ENCODE measurements around the gene FAF1.

The FAF1 gene

DNA sequence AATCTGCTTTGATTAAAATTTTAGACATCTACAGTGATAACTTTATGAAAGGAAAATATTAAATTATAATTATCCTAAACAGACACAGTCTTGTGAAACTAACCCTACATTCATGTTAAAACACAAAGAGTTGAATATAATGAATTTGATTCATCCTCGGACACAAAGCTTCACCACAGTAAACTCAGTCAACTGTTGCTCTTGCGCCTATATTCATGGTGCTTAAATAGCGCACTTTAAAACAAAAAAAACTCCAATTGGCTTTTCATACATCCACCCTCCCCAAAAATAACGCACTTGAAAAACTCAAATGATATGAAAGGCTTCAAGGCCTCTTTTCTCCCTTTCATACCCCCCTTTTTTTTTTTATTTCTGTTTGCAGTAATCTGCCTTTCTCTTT lies 260.3 kb downstream of the FAF1 start:
- no peak overlapping the region for H3K4me3 ChIP-seq (ENCODE audit: low read depth, low read length)
- H3K36me3 ChIP-seq (ENCODE audit: control insufficient read depth in 2 of 2, insufficient read depth in 1 of 2, low read length in 2 of 2): no peaks in the 10 kb centered on the region; a peak in 1 of 3 replicates
- no peak overlapping the region for H3K27ac ChIP-seq (ENCODE audit: extremely low read depth, low read depth, low read length)
- H3K9me3 ChIP-seq (ENCODE audit: control insufficient read depth, insufficient read depth, low read depth, low read length): no peaks in the 10 kb centered on the region
- CTCF ChIA-PET: interaction anchor here (0.6 kb wide), 1 partner anchor 85 kb away, joined by 3 read pairs; no protein-coding TSS in a partner anchor
- POLR2A ChIA-PET: no interaction called here
- TF ChIP-seq BCL11A (tag by site-specific recombination; IDR thresholded peaks at IDR 0.05; ENCODE audit: low read depth) (no peak), SCRT2 (tag by site-specific recombination; IDR thresholded peaks at IDR 0.05) (peak; percentile 25; the same call in 1 of the 2 replicates), ZSCAN16 (tag by site-specific recombination; IDR thresholded peaks at IDR 0.05) (no peak)
- H3K4me1 ChIP-seq (ENCODE audit: control insufficient read depth, insufficient read depth, low read length): peaks cover 38% of the 10 kb centered on the region

DNA sequence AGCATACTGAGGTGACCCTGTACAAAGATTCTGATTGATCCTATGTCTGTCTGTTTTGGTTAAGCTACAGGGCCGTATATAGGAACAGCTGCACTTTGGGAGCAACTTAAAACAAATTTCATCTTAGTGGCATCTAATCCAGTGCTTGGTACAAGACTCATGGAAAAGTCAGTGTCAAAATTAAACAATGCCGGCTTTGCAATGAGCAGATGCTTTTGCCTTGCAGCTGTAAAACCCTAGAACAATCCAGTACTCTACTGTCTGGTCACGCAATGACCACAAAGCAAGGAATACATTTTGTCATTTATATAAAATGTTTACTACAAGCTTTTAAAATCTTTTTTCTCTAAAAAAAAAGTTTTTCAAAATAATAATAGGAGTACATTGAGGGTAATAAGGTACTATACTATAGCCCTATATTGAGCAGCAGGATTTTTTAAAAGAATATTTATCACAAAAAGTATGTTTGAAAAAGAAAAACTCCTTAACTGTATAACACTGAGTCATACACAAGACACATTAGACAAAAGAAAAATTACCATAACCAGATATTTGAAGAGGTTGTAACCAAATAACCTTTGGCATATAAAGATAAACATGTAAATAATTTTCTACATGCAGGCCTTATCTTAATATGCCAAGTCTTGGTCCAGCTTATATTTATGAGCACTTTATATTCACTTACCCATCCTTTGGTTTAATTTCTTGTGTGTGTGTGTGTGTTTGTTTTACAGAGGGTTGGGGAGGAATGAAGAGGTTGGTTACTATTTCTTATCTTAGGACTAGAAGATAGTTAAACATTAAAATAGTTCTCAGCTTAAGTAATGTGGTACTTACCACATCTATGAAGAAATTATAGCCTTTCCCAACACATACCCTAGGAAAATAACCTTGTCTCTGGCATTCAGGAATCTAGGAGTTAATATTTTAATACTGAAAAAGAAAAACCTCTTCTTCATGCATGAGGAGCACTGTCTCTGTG lies 262.3 kb downstream of the FAF1 start:
- POLR2A ChIA-PET: no interaction called here
- no peak for TF ChIP-seq ZNF561 (tag by site-specific recombination; IDR thresholded peaks at IDR 0.05; ENCODE audit: borderline replicate concordance)
- no peak for TF ChIP-seq ZNF266 (tag by site-specific recombination; IDR thresholded peaks at IDR 0.05; ENCODE audit: low read depth)
- TF ChIP-seq, protein P1, sequence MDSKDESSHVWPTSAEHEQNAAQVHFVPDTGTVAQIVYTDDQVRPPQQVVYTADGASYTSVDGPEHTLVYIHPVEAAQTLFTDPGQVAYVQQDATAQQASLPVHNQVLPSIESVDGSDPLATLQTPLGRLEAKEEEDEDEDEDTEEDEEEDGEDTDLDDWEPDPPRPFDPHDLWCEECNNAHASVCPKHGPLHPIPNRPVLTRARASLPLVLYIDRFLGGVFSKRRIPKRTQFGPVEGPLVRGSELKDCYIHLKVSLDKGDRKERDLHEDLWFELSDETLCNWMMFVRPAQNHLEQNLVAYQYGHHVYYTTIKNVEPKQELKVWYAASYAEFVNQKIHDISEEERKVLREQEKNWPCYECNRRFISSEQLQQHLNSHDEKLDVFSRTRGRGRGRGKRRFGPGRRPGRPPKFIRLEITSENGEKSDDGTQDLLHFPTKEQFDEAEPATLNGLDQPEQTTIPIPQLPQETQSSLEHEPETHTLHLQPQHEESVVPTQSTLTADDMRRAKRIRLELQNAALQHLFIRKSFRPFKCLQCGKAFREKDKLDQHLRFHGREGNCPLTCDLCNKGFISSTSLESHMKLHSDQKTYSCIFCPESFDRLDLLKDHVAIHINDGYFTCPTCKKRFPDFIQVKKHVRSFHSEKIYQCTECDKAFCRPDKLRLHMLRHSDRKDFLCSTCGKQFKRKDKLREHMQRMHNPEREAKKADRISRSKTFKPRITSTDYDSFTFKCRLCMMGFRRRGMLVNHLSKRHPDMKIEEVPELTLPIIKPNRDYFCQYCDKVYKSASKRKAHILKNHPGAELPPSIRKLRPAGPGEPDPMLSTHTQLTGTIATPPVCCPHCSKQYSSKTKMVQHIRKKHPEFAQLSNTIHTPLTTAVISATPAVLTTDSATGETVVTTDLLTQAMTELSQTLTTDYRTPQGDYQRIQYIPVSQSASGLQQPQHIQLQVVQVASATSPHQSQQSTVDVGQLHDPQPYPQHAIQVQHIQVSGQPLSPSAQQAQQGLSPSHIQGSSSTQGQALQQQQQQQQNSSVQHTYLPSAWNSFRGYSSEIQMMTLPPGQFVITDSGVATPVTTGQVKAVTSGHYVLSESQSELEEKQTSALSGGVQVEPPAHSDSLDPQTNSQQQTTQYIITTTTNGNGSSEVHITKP (tag by site-specific recombination; IDR thresholded peaks at IDR 0.05): no peak
- TF ChIP-seq, protein P2, sequence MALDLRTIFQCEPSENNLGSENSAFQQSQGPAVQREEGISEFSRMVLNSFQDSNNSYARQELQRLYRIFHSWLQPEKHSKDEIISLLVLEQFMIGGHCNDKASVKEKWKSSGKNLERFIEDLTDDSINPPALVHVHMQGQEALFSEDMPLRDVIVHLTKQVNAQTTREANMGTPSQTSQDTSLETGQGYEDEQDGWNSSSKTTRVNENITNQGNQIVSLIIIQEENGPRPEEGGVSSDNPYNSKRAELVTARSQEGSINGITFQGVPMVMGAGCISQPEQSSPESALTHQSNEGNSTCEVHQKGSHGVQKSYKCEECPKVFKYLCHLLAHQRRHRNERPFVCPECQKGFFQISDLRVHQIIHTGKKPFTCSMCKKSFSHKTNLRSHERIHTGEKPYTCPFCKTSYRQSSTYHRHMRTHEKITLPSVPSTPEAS (tag by site-specific recombination; IDR thresholded peaks at IDR 0.05): no peak
- TF ChIP-seq YY1 (tag by site-specific recombination; IDR thresholded peaks at IDR 0.05): no peak
- TF ChIP-seq ZNF555 (tag by site-specific recombination; conservative IDR thresholded peaks at IDR 0.05): no peak
- TF ChIP-seq, protein P3, sequence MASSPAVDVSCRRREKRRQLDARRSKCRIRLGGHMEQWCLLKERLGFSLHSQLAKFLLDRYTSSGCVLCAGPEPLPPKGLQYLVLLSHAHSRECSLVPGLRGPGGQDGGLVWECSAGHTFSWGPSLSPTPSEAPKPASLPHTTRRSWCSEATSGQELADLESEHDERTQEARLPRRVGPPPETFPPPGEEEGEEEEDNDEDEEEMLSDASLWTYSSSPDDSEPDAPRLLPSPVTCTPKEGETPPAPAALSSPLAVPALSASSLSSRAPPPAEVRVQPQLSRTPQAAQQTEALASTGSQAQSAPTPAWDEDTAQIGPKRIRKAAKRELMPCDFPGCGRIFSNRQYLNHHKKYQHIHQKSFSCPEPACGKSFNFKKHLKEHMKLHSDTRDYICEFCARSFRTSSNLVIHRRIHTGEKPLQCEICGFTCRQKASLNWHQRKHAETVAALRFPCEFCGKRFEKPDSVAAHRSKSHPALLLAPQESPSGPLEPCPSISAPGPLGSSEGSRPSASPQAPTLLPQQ (tag by site-specific recombination; IDR thresholded peaks at IDR 0.05): 0 out of 2 replicates have a peak, but pooled peaks have one; percentile 20
- no peak for TF ChIP-seq ZNF830 (tag by site-specific recombination; IDR thresholded peaks at IDR 0.05; ENCODE audit: low read depth)
- TF ChIP-seq ZNF747 (tag by site-specific recombination; IDR thresholded peaks at IDR 0.05): no peak
- TF ChIP-seq PRDM1 (tag by site-specific recombination; IDR thresholded peaks at IDR 0.05): no peak
- TF ChIP-seq, protein P4, sequence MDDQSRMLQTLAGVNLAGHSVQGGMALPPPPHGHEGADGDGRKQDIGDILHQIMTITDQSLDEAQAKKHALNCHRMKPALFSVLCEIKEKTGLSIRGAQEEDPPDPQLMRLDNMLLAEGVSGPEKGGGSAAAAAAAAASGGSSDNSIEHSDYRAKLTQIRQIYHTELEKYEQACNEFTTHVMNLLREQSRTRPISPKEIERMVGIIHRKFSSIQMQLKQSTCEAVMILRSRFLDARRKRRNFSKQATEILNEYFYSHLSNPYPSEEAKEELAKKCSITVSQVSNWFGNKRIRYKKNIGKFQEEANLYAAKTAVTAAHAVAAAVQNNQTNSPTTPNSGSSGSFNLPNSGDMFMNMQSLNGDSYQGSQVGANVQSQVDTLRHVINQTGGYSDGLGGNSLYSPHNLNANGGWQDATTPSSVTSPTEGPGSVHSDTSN (CRISPR knock-in tag; IDR thresholded peaks at IDR 0.05): no peak
- TF ChIP-seq, protein P5, sequence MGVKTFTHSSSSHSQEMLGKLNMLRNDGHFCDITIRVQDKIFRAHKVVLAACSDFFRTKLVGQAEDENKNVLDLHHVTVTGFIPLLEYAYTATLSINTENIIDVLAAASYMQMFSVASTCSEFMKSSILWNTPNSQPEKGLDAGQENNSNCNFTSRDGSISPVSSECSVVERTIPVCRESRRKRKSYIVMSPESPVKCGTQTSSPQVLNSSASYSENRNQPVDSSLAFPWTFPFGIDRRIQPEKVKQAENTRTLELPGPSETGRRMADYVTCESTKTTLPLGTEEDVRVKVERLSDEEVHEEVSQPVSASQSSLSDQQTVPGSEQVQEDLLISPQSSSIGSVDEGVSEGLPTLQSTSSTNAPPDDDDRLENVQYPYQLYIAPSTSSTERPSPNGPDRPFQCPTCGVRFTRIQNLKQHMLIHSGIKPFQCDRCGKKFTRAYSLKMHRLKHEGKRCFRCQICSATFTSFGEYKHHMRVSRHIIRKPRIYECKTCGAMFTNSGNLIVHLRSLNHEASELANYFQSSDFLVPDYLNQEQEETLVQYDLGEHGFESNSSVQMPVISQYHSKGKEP (tag by site-specific recombination; IDR thresholded peaks at IDR 0.05): no peak
- no peak for TF ChIP-seq RBAK (tag by site-specific recombination; IDR thresholded peaks at IDR 0.05)
- TF ChIP-seq ZBTB17 (tag by site-specific recombination; IDR thresholded peaks at IDR 0.05): no peak
- no peak for TF ChIP-seq ZNF157 (tag by site-specific recombination; IDR thresholded peaks at IDR 0.05)
- TF ChIP-seq TRIM28 (IDR thresholded peaks at IDR 0.05; ENCODE audit: borderline replicate concordance, low read length): no peak
- TF ChIP-seq, protein P6, sequence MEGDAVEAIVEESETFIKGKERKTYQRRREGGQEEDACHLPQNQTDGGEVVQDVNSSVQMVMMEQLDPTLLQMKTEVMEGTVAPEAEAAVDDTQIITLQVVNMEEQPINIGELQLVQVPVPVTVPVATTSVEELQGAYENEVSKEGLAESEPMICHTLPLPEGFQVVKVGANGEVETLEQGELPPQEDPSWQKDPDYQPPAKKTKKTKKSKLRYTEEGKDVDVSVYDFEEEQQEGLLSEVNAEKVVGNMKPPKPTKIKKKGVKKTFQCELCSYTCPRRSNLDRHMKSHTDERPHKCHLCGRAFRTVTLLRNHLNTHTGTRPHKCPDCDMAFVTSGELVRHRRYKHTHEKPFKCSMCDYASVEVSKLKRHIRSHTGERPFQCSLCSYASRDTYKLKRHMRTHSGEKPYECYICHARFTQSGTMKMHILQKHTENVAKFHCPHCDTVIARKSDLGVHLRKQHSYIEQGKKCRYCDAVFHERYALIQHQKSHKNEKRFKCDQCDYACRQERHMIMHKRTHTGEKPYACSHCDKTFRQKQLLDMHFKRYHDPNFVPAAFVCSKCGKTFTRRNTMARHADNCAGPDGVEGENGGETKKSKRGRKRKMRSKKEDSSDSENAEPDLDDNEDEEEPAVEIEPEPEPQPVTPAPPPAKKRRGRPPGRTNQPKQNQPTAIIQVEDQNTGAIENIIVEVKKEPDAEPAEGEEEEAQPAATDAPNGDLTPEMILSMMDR (tag by site-specific recombination; IDR thresholded peaks at IDR 0.05): no peak
- TF ChIP-seq TCF7L2 (IDR thresholded peaks at IDR 0.05; ENCODE audit: borderline replicate concordance, low read depth, low read length): peak; percentile 50; the same call in 1 of the 2 replicates
- no peak for TF ChIP-seq ZNF221 (tag by site-specific recombination; IDR thresholded peaks at IDR 0.05; ENCODE audit: borderline replicate concordance)

More for the DNA sequence above, 262.3 kb downstream of the FAF1 start:
- Histone ChIP-seq H3K4me3 (ENCODE audit: low read depth, low read length) (no peak overlapping the region), H3K36me3 (ENCODE audit: control insufficient read depth in 2 of 2, insufficient read depth in 1 of 2, low read length in 2 of 2) (no peaks in the 10 kb centered on the region; a peak in 1 of 3 replicates), H3K27ac (ENCODE audit: extremely low read depth, low read depth, low read length) (no peak overlapping the region), H3K4me1 (ENCODE audit: control insufficient read depth, insufficient read depth, low read length) (peaks cover 38% of the 10 kb centered on the region), H3K9me3 (ENCODE audit: control insufficient read depth, insufficient read depth, low read depth, low read length) (no peaks in the 10 kb centered on the region)
- CTCF ChIA-PET: interaction anchor here (0.5 to 1.0 kb wide), 2 partner anchors 89 to 1611 kb away, joined by 3 to 4 read pairs; no protein-coding TSS in a partner anchor

Measured in HEK293 (cell line).